GM18867 (cell line): ENCODE results near the gene FGF10.

Experiments used
- ATAC-seq: cut with Tn5 transposase; IDR thresholded peaks from one replicate; pipeline ENCODE4 v1.9.1; 2021; ENCODE audit warnings: mild to moderate bottlenecking, moderate library complexity; ENCODE audit not compliant: unreplicated experiment

FGF10 gene

GRCh38 chr5:44260793-44261192 lies 128.4 kb downstream of the FGF10 start:
- no peak for ATAC-seq

DNA sequence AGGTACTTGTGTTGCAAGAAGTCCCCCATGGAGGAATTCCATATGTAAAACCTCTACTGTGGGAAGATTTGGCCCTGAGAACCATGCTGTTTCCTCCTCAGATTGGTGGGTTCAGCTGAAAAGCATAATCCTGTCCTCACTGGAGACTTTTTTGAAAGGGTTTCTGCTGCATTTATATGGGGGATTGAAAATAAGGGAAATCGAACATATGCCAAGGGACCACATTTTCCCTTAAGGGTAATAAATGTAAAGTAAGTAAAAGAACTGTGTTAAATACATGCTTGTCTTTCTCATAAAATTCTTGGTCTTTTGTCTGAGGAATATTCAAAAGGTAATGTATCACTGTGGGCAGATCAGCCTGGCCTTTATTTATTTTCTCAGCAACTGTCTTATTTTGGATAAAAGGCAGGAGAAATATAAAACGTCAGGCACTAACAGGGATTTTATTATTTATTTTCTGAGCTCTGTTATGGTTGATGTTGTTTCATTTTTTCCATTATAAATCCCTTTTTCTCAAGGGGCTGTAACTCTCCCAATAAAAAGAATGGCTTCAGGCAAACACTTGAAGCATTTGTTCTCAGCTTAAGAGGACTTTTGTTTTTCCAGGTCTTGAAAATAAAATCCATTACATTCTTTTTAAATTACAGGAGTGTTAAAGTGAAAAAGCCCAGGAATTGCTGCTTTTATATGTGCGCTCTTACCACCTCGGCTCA lies 131.4 kb downstream of the FGF10 start:
- no peak for ATAC-seq

- no peak for ATAC-seq
Measured at GRCh38 chr5:44257221-44257620, 132.0 kb downstream of the FGF10 start.
